Stimulated activated CD4-positive, alpha-beta T cell treated with anti-CD3 and anti-CD28 coated beads, Interleukin-4, amount 100 ng/mL, for 24 hours (primary cell): ENCODE results near the gene PPM1F.

Source experiments
- DNase-seq: peaks from one replicate; pipeline ENCODE4 v3.0.0-alpha.2; 2020

The PPM1F gene

DNA sequence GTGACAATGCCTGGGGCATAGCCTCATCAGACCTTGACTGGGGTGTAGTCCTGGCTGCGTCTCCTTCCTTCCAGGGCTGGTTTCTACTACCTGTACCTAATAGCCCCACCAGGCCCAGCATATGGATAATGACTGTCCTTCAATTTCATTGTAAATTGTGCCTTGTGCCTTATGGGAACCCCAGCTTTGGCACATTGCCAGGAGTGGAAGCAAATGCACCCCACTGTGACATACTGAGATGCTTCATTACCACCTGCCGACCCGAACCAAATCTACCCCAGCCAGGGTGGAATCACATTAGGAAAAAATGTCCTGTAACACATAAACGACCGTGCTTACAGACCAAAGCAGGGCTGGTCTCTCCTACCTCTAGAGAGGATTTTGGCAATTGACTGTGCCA, 22.6 kb upstream of the PPM1F start:
- no peak for DNase-seq

DNA sequence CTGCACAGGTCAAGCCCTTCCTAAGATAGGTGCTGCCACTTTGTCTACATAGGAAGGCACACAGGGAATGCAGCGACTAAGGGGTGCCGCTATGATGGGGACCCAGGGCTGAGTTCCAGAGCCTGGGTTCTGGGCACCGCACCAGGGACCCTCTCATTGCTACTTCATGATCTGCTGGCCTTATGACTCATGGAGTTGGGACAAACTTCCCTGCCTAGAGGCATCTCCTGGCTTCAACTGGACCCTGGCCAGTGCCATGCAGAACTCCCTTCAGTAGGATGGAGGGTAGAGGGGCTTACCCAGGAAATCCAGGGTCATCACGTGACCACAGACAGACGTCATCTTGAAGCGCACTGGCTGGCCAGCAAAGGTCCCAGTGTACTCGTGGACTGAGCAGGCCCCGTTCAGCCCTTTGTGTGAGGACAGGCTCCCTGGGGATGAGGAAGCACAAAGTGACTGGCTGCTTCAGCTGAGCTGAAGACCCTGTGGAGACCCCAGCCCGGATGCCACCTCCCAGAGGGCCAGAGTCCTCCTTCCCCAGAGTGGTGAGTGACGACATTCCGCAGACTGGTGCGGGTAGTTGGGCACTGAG, 21.5 kb upstream of the PPM1F start:
- no peak for DNase-seq

DNA sequence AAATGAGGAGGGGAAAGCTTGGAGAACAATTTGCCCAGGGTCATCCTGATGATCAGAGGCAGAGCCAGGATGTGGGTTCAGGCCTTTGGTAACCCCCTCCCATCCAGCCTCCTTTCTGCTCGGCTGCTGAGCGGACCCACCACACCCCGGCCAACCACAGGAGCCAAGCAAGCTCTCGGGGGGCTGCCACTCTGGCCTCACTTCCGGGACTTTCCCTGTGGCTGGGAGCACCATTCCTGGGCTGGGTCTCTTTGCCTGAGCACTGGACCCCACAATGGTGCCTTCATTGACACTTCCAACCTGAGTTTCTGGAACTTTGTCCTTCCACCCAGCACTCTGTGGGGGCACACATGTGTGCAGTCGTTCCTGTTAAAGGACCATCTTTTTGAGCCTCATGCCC, 20.2 kb upstream of the PPM1F start:
- DNase-seq = no peak

GRCh38 chr22:21972293-21972779, 19.7 kb upstream of the PPM1F start:
- DNase-seq = peak; percentile 61

DNA sequence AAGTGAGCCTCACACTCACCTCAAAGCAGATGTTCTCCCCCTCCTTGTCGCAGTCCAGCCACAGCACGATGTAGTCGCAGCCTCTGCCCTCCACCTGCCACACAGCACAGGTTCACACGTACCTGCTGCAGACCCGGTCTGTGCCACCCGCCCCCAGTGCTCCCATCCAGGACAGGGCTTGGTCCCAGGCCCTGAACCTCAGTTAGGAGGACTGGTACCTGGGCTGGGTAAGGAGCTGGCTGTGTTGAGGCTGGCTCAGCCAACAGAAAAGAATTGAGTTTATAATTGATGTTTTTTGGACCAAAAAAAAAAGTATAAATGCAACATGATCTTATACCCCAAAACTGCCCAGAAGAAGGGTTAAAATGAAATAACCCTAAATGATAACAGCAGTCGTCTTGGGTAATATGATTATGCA, 19.2 kb upstream of the PPM1F start:
- no peak for DNase-seq

- no peak for DNase-seq
Measured at GRCh38 chr22:21970800-21971617, 18.4 kb upstream of the PPM1F start.

GRCh38 chr22:21970037-21970799, 17.6 kb upstream of the PPM1F start:
- no peak for DNase-seq

GRCh38 chr22:21968452-21969129, 15.9 kb upstream of the PPM1F start:
- DNase-seq = no peak

DNA sequence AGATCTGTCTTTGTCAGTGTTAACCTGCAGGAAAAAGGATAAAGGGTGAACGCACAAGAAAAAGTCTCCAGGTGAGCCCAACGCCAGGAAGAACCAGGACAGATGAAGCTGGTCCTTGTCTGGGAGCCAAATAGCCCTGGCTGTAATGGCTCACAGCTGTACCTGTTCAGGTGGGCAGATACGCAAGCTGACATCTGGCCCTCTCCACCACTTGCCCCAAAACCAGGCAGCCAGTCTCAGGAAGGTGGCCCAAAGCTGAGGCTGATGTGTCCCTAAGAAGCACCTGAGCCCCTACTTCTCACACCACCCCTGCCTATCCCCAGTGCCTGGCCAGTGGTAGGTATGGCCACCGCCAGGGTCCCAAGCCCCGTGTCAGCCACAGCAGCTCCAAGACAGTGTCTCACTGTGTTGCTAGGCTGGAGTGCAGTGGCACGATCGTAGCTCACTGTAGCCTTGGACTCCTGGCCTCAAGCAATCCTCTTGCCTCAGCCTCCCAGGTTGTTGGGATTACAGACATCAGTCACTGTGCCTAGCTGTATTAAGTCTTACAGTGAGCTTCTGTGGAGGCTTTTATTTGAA, 15.1 kb upstream of the PPM1F start:
- no peak for DNase-seq

GRCh38 chr22:21966643-21967516, 14.2 kb upstream of the PPM1F start:
- no peak for DNase-seq

- DNase-seq = no peak
Measured at GRCh38 chr22:21965762-21966288, 13.2 kb upstream of the PPM1F start.

DNA sequence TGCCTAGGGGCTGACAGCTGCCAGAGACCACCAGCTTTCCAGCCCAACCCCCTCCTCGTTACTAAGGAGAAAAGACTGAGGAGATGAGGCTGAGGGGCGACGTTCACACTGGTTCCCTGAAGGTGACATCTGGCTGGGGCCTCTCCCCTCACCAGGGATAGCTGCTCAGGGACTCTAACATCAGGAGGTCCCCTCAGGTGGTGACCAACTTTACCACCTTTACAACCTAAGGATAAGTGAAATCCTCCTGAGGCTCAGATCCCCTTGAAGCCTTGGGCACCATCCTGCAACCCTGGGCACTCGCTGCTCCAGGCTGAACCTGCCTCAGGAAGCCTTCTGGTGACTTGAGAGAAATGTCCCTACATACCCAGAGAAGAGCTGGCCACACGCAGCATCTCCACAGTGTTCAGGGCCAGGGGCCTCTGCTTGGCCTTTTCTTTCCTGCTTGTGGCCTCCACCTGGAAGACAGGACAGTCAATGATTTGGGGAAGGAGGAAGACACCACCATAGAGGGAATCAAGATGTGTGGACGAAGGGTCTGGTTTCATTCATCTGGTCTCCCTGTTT, 12.4 kb upstream of the PPM1F start:
- DNase-seq = no peak

DNA sequence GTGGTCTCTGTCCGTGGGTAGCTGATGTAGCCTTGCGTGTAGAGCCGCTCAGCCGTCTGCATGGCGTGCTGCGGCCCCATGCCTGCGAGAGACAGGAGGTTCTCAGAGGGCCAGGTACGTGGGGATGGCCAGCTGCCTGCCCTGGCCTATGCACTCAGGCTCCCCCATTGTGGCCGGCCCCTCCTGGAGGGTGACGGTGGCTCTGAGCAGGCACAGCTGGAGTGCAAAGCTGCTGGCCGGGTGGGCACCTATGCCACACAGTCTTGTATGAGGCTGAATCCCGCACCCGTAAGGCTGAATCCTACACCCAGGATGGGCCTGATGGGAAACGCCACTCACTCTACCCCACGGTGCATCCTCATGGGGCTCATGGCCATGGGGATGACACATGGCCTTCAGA, 11.6 kb upstream of the PPM1F start:
- DNase-seq = no peak

DNA sequence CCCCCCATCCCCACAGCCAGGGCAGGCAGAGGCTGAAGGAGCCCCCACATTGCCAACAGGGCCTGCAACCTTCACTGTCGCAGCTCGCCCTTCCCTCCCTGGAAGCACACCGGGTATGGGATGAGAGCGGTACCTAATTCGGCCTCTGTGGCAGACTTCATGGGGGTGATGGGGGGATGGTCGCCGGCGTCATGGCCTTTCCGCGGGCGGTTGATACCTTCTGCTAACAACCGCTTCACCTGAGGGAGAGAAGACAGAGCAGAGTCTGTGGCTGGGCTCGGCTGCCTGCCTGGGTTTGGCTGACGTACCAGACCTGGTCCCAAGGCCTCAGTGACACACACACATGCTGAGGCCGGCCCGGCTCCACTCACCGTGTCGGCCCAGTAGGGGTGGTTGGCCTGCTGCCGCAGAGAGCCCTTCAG, 11.2 kb upstream of the PPM1F start:
- DNase-seq = no peak

DNA sequence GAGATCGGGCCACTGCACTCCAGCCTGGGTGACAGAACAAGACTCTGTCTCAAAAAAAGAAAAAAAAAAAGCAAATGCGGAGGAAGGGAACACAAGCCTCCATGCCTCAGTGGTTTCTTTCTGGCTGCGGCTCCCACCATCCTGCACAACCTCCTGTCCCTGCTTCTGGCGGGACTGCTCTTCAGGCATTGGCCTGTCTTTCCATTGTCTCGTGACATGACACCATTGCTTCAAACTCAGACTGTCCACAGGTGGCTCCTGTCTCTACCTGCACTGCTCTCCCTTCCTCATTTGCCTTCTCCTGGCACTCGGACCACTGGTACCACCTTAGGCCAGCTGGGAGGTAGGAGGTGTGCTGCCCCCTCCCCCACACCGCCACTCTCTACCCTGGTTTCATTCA, 10.6 kb upstream of the PPM1F start:
- DNase-seq = no peak

- DNase-seq = no peak
Measured at GRCh38 chr22:21962655-21962949, 10.0 kb upstream of the PPM1F start.

DNA sequence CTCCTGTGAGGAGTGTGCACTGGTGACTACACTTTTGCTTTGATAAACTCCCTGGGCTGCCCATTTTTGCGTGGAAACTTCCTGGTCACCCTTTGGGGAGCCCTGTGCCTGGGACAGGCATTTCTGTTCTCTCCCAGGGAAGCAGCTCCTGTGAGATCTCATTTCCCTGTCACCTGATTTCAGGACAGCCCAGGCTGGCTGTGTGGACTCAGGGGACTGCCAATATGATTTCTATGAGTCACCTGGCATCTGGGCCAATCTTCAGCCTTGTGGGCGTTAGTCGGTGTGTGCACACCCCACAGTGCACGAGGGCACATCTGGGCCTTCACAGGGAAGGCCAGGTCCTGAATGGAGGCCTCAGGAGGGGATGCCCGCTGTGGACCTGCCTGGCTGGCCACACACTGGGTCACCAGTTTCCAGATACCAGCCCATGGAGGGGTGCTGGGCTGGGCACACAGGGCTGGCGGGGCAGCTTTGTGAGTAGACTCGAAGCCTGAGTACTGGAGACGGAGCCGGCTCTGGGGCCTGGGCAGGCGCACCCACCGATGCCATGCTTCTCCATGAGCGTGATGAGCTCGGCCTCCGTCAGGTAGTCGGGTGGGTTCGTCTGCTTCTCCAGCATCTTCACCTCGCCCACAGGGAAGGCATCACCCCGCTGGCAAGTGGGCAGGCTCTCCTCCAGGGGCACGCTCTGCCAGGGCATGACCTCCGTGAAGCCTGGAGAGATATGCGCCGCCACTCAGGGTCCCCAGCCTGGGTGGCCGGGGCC, 9.4 kb upstream of the PPM1F start:
- DNase-seq = no peak

DNA sequence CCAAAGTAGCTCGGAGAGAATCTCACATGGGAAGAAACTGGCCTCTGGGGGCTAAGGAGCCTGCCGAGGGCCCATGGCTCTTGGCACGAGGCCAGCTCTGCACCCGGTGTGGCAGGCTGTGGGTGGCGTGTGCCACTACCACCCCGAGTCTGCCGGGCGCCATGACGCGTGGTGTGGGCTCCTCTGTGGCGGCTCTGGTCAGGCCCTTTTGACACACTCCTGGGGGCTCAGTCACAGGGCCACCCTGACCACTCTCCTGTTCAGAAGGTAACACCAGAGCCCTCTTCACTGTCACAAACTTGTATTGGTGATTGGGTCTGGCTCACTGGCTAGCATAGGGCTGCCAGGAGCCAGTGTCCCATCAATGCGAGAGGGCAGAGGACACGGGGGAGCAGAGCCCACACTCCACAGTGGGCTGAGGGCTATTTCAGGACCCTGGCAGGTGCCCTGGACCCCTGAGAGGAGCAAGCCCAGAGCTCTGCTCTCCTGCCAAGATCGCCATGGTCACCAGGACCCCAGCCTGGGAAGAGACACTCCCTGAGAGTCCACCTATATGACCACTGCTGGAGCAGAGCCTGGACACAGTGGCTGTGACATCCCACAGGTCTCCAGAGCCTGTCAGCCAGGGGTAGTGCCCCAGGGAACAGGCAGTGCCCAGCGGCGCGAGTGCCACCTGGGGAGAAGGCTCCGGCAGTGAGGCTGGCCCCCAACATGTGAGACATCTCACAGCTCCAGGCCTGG, 8.6 kb upstream of the PPM1F start:
- no peak for DNase-seq

GRCh38 chr22:21960200-21961126, 7.8 kb upstream of the PPM1F start:
- no peak for DNase-seq
